Skeletal muscle tissue (tissue), 4 donors: ENCODE results near the gene EFNB1. TPM values are rescaled to one million over a fixed set of nuclear protein-coding genes. Genes with fewer than 3 reads are reported as not detected.

ENCODE experiments used
- H3K27ac ChIP-seq: one replicate; pipeline ENCODE4 v1.7.0; 2013; ENCODE audit warnings: mild to moderate bottlenecking, low read depth, low read length, inconsistent platforms
- H3K27me3 ChIP-seq, 3 donors: one replicate each; pipeline ENCODE4 v1.7.0; 2013; ENCODE audit warnings: low read length in 3 of 3; ENCODE audit not compliant: control insufficient read depth in 3 of 3, insufficient read depth in 3 of 3
- H3K36me3 ChIP-seq, 3 donors: one replicate each; pipeline ENCODE4 v1.7.0; 2013; ENCODE audit warnings: low read length in 3 of 3; ENCODE audit not compliant: control insufficient read depth in 3 of 3, insufficient read depth in 3 of 3
- H3K4me1 ChIP-seq, 3 donors: one replicate each; pipeline ENCODE4 v1.7.0; 2013; ENCODE audit warnings: low read length in 3 of 3, mild to moderate bottlenecking in 3 of 3; ENCODE audit not compliant: control insufficient read depth in 3 of 3, insufficient read depth in 3 of 3
- H3K4me3 ChIP-seq, 3 donors: one replicate each; pipeline ENCODE4 v1.7.0; 2013; ENCODE audit warnings: low read length in 3 of 3
- H3K9ac ChIP-seq, 3 donors: one replicate each; pipeline ENCODE4 v1.7.0; 2013; ENCODE audit warnings: low read length in 3 of 3, mild to moderate bottlenecking in 3 of 3, moderate library complexity in 2 of 3, low read depth in 1 of 3
- H3K9me3 ChIP-seq, 3 donors: one replicate each; pipeline ENCODE4 v1.7.0; 2013; ENCODE audit warnings: low read length in 3 of 3; ENCODE audit not compliant: control insufficient read depth in 3 of 3
- total RNA-seq: library from RNA; depleted of rRNA; stranded (reverse); fragments of >200 nt; gene quantifications from one replicate; pipeline ENCODE4 v1.2.3, GENCODE V29; 2014
- donor health status: Osteomylitis.

Gene EFNB1
- total RNA-seq, 1 donor from 2014 or later: 27.7 TPM

- H3K9me3 ChIP-seq: no peaks in the 10 kb centered on the region
These were observed 5.1 kb downstream of the EFNB1 start for GRCh38 chrX:68833855-68834331.

GRCh38 chrX:68834371-68835103 is 5.7 kb downstream of the EFNB1 start:
- no peak overlapping the region for H3K9ac ChIP-seq
- H3K4me1 ChIP-seq: peaks cover 0 to 31% (median 14%) of the 10 kb centered on the region in 3 donors
- no peak overlapping the region for H3K27ac ChIP-seq
- H3K9me3 ChIP-seq: no peaks in the 10 kb centered on the region
- H3K4me3 ChIP-seq: no peak overlapping the region
- H3K27me3 ChIP-seq: no peaks in the 10 kb centered on the region
- H3K36me3 ChIP-seq: peaks cover 0 to 6% (median 0%) of the 10 kb centered on the region in 3 donors

More at GRCh38 chrX:68833855-68834331, 5.1 kb downstream of the EFNB1 start:
- Histone ChIP-seq H3K27me3 (no peaks in the 10 kb centered on the region), H3K36me3 (peaks cover 0 to under 1% (median 0%) of the 10 kb centered on the region in 3 donors), H3K27ac (no peak overlapping the region), H3K9ac (no peak overlapping the region), H3K4me3 (no peak overlapping the region), H3K4me1 (peaks cover 0 to 31% (median 14%) of the 10 kb centered on the region in 3 donors)

GRCh38 chrX:68835104-68835442 is 6.3 kb downstream of the EFNB1 start:
- no peaks in the 10 kb centered on the region for H3K9me3 ChIP-seq
- peaks cover 0 to 31% (median 14%) of the 10 kb centered on the region in 3 donors for H3K4me1 ChIP-seq
- H3K4me3 ChIP-seq: no peak overlapping the region
- H3K36me3 ChIP-seq: peaks cover 0 to 11% (median 5%) of the 10 kb centered on the region in 3 donors
- no peaks in the 10 kb centered on the region for H3K27me3 ChIP-seq
- H3K9ac ChIP-seq: no peak overlapping the region
- no peak overlapping the region for H3K27ac ChIP-seq

GRCh38 chrX:68835468-68835867 is 6.6 kb downstream of the EFNB1 start:
- peaks cover 0 to 11% (median 7%) of the 10 kb centered on the region in 3 donors for H3K36me3 ChIP-seq
- no peak overlapping the region for H3K4me3 ChIP-seq
- no peak overlapping the region for H3K9ac ChIP-seq
- H3K4me1 ChIP-seq: peaks cover 0 to 28% (median 14%) of the 10 kb centered on the region in 3 donors
- no peak overlapping the region for H3K27ac ChIP-seq
- H3K9me3 ChIP-seq: no peaks in the 10 kb centered on the region
- no peaks in the 10 kb centered on the region for H3K27me3 ChIP-seq

GRCh38 chrX:68837119-68837518 is 8.3 kb downstream of the EFNB1 start:
- Histone ChIP-seq H3K9ac (no peak overlapping the region), H3K27me3 (no peaks in the 10 kb centered on the region), H3K4me3 (no peak overlapping the region), H3K27ac (no peak overlapping the region), H3K9me3 (no peaks in the 10 kb centered on the region), H3K36me3 (peaks cover 0 to 14% (median 8%) of the 10 kb centered on the region in 3 donors), H3K4me1 (peaks cover 0 to 16% (median 2%) of the 10 kb centered on the region in 3 donors)

- Histone ChIP-seq H3K27ac (no peak overlapping the region), H3K4me1 (peaks cover 0 to 13% (median 0%) of the 10 kb centered on the region in 3 donors), H3K36me3 (peaks cover 0 to 14% (median 8%) of the 10 kb centered on the region in 3 donors), H3K4me3 (no peak overlapping the region), H3K9ac (no peak overlapping the region), H3K27me3 (no peaks in the 10 kb centered on the region), H3K9me3 (no peaks in the 10 kb centered on the region)
These were observed 9.7 kb downstream of the EFNB1 start for GRCh38 chrX:68838571-68838910.

GRCh38 chrX:68839771-68840170 is 10.9 kb downstream of the EFNB1 start:
- Histone ChIP-seq H3K9me3 (no peaks in the 10 kb centered on the region), H3K4me3 (no peak overlapping the region), H3K4me1 (peaks cover 0 to 3% (median 0%) of the 10 kb centered on the region in 3 donors), H3K36me3 (peaks cover 0 to 14% (median 8%) of the 10 kb centered on the region in 3 donors), H3K27me3 (no peaks in the 10 kb centered on the region), H3K27ac (no peak overlapping the region), H3K9ac (no peak overlapping the region)

GRCh38 chrX:68840256-68840655 is 11.4 kb downstream of the EFNB1 start:
- Histone ChIP-seq H3K9ac (no peak overlapping the region), H3K27ac (no peak overlapping the region), H3K36me3 (peaks cover 0 to 14% (median 8%) of the 10 kb centered on the region in 3 donors), H3K4me1 (peaks cover 0 to 3% (median 0%) of the 10 kb centered on the region in 3 donors), H3K9me3 (no peaks in the 10 kb centered on the region), H3K4me3 (no peak overlapping the region), H3K27me3 (no peaks in the 10 kb centered on the region)

GRCh38 chrX:68841251-68842049 is 12.6 kb downstream of the EFNB1 start:
- H3K27me3 ChIP-seq: no peaks in the 10 kb centered on the region

GRCh38 chrX:68842351-68842750 is 13.5 kb downstream of the EFNB1 start:
- peaks cover 0 to 3% (median 0%) of the 10 kb centered on the region in 3 donors for H3K4me1 ChIP-seq
- H3K36me3 ChIP-seq: peaks cover 0 to 14% (median 8%) of the 10 kb centered on the region in 3 donors
- no peak overlapping the region for H3K27ac ChIP-seq
- no peak overlapping the region for H3K9ac ChIP-seq
- H3K9me3 ChIP-seq: no peaks in the 10 kb centered on the region
- no peak overlapping the region for H3K4me3 ChIP-seq
- H3K27me3 ChIP-seq: no peaks in the 10 kb centered on the region

More at GRCh38 chrX:68841251-68842049, 12.6 kb downstream of the EFNB1 start:
- Histone ChIP-seq H3K4me1 (peaks cover 0 to 3% (median 0%) of the 10 kb centered on the region in 3 donors), H3K9ac (no peak overlapping the region), H3K9me3 (no peaks in the 10 kb centered on the region), H3K36me3 (peaks cover 0 to 14% (median 8%) of the 10 kb centered on the region in 3 donors), H3K27ac (no peak overlapping the region), H3K4me3 (no peak overlapping the region)
